Fibroblast of lung (primary cell): Measurements from ENCODE around the gene THRA. TPM values are rescaled to one million over a fixed set of nuclear protein-coding genes. Genes with fewer than 3 reads are reported as not detected.
A peak's percentile ranks its signal among the peaks of the same experiment; 100 is the strongest.

ENCODE experiments used
- DNase-seq, 2 donors: peaks; one replicate each; pipeline versions ENCODE4 v3.0.0 to v3.0.0-alpha.2; 2010; ENCODE audit warnings: low read depth in 2 of 2
- H2AFZ ChIP-seq: 2 replicates; pipeline ENCODE4 v1.5.1; 2012; ENCODE audit warnings: low read length, control low read depth, inconsistent platforms
- H3K27ac ChIP-seq: 2 replicates; pipeline ENCODE4 v1.5.1; 2011; ENCODE audit warnings: low read length, control low read depth; ENCODE audit not compliant: insufficient read depth
- H3K27me3 ChIP-seq: 2 replicates; pipeline ENCODE4 v1.5.1; 2011; ENCODE audit warnings: mild to moderate bottlenecking, low read length; ENCODE audit not compliant: control insufficient read depth, insufficient read depth
- H3K36me3 ChIP-seq: 2 replicates; pipeline ENCODE4 v1.5.1; 2011; ENCODE audit warnings: low read length; ENCODE audit not compliant: control insufficient read depth, insufficient read depth
- H3K4me1 ChIP-seq: 2 replicates; pipeline ENCODE4 v1.5.1; 2011; ENCODE audit warnings: low read length; ENCODE audit not compliant: control insufficient read depth, insufficient read depth; ENCODE audit errors: extremely low read depth
- H3K4me2 ChIP-seq: 2 replicates; pipeline ENCODE4 v1.5.1; 2011; ENCODE audit warnings: low read length, control low read depth; ENCODE audit not compliant: insufficient read depth; ENCODE audit errors: extremely low read depth
- H3K4me3 ChIP-seq, 4 experiments: fragments of 200-600 bp in 1 of 4; sonication (generic) in 1 of 4; replicated peaks in 1 of 4; 2 replicates each; pipeline ENCODE4 v1.5.1; 2011 to 2016; ENCODE audit warnings: low read length in 4 of 4, low read depth in 3 of 4, mild to moderate bottlenecking in 3 of 4, control low read depth in 2 of 4, inconsistent platforms in 1 of 4, mixed read lengths in 1 of 4; ENCODE audit not compliant: insufficient read depth in 1 of 4; ENCODE audit errors: control extremely low read depth in 1 of 4
- H3K79me2 ChIP-seq: 2 replicates; pipeline ENCODE4 v1.5.1; 2012; ENCODE audit warnings: mild to moderate bottlenecking, low read length, inconsistent platforms; ENCODE audit not compliant: control insufficient read depth, insufficient read depth
- H3K9ac ChIP-seq: 2 replicates; pipeline ENCODE4 v1.5.1; 2011; ENCODE audit warnings: mild to moderate bottlenecking, low read length, control low read depth; ENCODE audit not compliant: insufficient read depth
- H3K9me3 ChIP-seq: 2 replicates; pipeline ENCODE4 v1.5.1; 2012; ENCODE audit warnings: low read depth, low read length; ENCODE audit not compliant: control insufficient read depth, insufficient read depth
- H4K20me1 ChIP-seq: 2 replicates; pipeline ENCODE4 v1.5.1; 2011; ENCODE audit warnings: low read length; ENCODE audit not compliant: control insufficient read depth, insufficient read depth; ENCODE audit errors: extremely low read depth
- EZH2 ChIP-seq: IDR thresholded peaks from 2 replicates; pipeline ENCODE4 v1.5.1; 2012; ENCODE audit warnings: low read length, control low read depth, mild to moderate bottlenecking; ENCODE audit errors: missing control alignments
- polyA plus RNA-seq, 2 donors: library from polyadenylated mRNA; depleted of rRNA in 1 of 2; stranded (reverse) in 1 of 2; unstranded in 1 of 2; fragments of >200 nt; gene quantifications; 2 replicates each; pipeline ENCODE4 v1.2.1, GENCODE V29; 2011 to 2012; ENCODE audit warnings: missing spikeins in 1 of 2
- total RNA-seq: library from RNA; depleted of rRNA; stranded (reverse); fragments of >200 nt; gene quantifications from 2 replicates; pipeline ENCODE4 v1.2.1, GENCODE V29; 2014
- TF ChIP-seq, protein P1 (sequence below), 2 donors: IDR thresholded peaks in 1 of 2; conservative IDR thresholded peaks in 1 of 2; 1 replicate in 1 of 2; 2 replicates in 1 of 2; pipeline ENCODE4 v1.5.1; 2011 to 2012; ENCODE audit warnings: low read length in 2 of 2, control low read depth in 1 of 2, inconsistent platforms in 1 of 2, low read depth in 1 of 2, mild to moderate bottlenecking in 1 of 2

THRA gene
- total and polyA plus RNA-seq, 2 donors (not counting 1 experiment from before 2014, with no cell fraction given), result 27.2 to 52.8 TPM

DNA sequence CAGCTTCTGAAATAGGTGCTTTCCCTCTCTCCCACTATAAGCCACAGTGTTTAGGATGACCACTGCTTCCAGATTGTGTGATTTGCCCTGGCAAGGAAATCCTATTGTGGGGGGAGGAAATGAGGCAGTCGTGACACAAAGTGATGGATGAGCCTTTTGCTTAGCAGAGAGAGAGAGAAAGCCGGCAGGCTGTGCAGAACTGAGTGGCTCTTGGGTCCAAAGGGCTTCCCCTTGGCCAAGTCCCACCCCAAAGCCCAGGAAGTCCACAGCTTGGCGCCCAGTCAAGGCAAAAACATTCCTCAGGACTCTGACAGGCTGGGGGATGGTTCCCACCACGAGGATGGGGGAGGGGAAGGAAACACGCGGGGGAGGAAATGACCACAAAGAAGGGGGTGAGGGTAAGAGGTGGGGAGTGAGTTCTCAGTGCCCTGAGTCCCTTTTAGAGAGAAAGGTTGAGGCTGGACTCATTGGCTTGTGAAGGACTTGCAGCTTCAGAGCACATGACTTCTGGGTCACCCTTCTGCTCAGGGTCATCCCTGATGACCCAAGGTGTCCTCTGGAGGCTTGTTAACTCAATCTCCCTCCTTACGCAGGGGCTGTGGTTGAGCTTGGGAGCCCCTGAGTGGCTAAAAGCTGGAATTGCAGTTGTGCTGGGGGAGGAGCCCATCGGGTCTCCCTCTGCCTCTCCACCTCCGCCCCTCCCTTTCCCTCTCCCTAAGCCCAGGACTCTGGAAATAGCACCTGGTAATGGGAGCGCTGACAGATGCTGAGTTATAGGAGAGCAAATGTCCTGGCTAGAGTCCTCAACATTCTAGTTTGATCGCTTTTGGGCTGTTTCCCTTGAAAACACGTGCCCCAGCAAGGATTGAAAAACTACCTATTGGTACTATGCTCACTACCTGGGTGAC lies 48.7 kb downstream of the THRA start:
- Histone ChIP-seq H3K79me2 (no peaks in the 10 kb centered on the region), H3K4me1 (peaks cover 63% of the 10 kb centered on the region), H3K36me3 (no peaks in the 10 kb centered on the region), H3K4me3 (peak overlapping the region in 2 of 4 experiments; percentile 30 to 46), H3K9ac (no peak overlapping the region), H3K9me3 (no peaks in the 10 kb centered on the region), H2AFZ (no peak overlapping the region), H3K4me2 (peak overlapping the region; percentile 61), H3K27me3 (no peaks in the 10 kb centered on the region), H4K20me1 (no peaks in the 10 kb centered on the region), H3K27ac (peak overlapping the region; percentile 50)
- no peak for TF ChIP-seq EZH2
- TF ChIP-seq, protein P1, sequence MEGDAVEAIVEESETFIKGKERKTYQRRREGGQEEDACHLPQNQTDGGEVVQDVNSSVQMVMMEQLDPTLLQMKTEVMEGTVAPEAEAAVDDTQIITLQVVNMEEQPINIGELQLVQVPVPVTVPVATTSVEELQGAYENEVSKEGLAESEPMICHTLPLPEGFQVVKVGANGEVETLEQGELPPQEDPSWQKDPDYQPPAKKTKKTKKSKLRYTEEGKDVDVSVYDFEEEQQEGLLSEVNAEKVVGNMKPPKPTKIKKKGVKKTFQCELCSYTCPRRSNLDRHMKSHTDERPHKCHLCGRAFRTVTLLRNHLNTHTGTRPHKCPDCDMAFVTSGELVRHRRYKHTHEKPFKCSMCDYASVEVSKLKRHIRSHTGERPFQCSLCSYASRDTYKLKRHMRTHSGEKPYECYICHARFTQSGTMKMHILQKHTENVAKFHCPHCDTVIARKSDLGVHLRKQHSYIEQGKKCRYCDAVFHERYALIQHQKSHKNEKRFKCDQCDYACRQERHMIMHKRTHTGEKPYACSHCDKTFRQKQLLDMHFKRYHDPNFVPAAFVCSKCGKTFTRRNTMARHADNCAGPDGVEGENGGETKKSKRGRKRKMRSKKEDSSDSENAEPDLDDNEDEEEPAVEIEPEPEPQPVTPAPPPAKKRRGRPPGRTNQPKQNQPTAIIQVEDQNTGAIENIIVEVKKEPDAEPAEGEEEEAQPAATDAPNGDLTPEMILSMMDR (conservative IDR thresholded peaks at IDR 0.05 in 1 of 2, IDR thresholded peaks at IDR 0.05 in 1 of 2; ENCODE audit: low read depth in 1 of 2, low read length in 2 of 2), result peak; percentile 64 to 78
- peak; percentile 98 to 99 for DNase-seq

DNA sequence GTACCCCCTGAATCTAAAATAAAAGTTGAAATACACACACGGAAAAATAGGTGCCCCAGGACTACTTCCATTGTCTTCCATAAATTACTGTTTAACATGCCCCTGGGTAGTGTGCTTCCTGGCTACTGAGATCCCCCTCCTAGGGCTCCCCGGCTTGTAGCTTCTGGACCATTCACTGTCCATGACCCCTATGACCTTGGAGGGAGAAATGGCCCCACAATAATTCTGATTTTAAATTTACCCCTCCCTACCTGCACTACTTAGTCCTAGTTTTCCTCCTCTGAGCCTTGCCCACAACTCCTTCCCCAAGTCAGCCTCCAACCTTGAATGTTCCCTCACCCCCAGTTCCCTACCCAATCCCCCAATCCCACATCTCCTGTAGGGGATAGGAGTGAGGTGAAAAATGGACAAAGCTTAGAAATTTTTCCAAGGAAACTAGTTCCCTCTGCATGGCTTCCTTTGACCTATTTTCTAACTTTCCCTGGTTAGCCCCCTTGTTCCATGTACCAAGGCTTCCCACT lies 49.5 kb downstream of the THRA start:
- DNase-seq, result no peak
- peaks cover 57% of the 10 kb centered on the region for H3K4me1 ChIP-seq
- TF ChIP-seq, protein P1 (conservative IDR thresholded peaks at IDR 0.05 in 1 of 2, IDR thresholded peaks at IDR 0.05 in 1 of 2; ENCODE audit: low read depth in 1 of 2, low read length in 2 of 2), result no peak
- no peak for TF ChIP-seq EZH2

DNA sequence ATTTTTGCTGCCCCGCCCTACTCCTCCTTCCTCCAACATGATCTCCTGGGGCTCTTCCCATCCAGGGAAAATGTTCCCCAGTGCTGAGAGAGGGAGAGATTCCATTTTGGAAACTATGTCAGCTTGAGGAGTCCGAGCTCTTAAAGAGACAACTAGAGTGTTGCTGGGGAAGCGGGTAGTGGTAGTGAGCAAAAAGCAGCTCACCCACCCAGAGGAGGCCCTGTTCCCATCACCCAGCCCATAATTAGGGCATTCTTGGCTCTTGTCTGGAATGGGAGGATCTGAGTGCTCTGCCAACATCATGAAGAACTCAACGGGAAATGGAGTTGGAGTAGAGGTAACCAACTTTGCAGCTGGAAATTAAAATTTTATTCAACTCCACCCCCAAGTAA lies 49.9 kb downstream of the THRA start:
- Histone ChIP-seq H3K27me3 (no peaks in the 10 kb centered on the region), H3K4me3 (peak overlapping the region in 1 of 4 experiments; percentile 15), H3K9ac (no peak overlapping the region), H3K4me1 (peaks cover 52% of the 10 kb centered on the region), H3K36me3 (no peaks in the 10 kb centered on the region), H3K4me2 (peak overlapping the region; percentile 51), H3K79me2 (no peaks in the 10 kb centered on the region), H4K20me1 (no peaks in the 10 kb centered on the region), H2AFZ (peak overlapping the region; percentile 42), H3K9me3 (no peaks in the 10 kb centered on the region), H3K27ac (peak overlapping the region; percentile 46)
- DNase-seq, result no peak
- TF ChIP-seq EZH2, result no peak
- TF ChIP-seq, protein P1 (conservative IDR thresholded peaks at IDR 0.05 in 1 of 2, IDR thresholded peaks at IDR 0.05 in 1 of 2; ENCODE audit: low read depth in 1 of 2, low read length in 2 of 2), result no peak

More for the DNA sequence above, 49.5 kb downstream of the THRA start:
- Histone ChIP-seq H3K36me3 (no peaks in the 10 kb centered on the region), H3K4me2 (peak overlapping the region; percentile 51), H3K27me3 (no peaks in the 10 kb centered on the region), H3K79me2 (no peaks in the 10 kb centered on the region), H2AFZ (no peak overlapping the region), H3K9me3 (no peaks in the 10 kb centered on the region), H3K27ac (peak overlapping the region; percentile 46), H3K4me3 (peak overlapping the region in 1 of 4 experiments; percentile 15), H4K20me1 (no peaks in the 10 kb centered on the region), H3K9ac (no peak overlapping the region)
